H1 (cell line): ENCODE measurements around the gene MYOT. TPM values are rescaled to one million over a fixed set of nuclear protein-coding genes. Genes with fewer than 3 reads are reported as not detected.

ENCODE experiments used
- CTCF ChIA-PET: fragments of 300-600 bp; sonication (Branson Sonifier 250); formaldehyde crosslinking; loops from one replicate; lab custom pipeline; 2021; ENCODE audit not compliant: partially characterized antibody; lab: Charles Lee
- POLR2A ChIA-PET: fragments of 300-600 bp; sonication (Branson Sonifier 250); formaldehyde crosslinking; loops from one replicate; lab custom pipeline; 2021; ENCODE audit warnings: inconsistent platforms; ENCODE audit not compliant: partially characterized antibody; lab: Charles Lee
- DNase-seq, 2 experiments: peaks; one replicate each; pipeline versions ENCODE4 v3.0.0 to v3.0.0-alpha.2; 2010 to 2022; ENCODE audit warnings: low spot score in 2 of 2, low read depth in 1 of 2, mixed read lengths in 1 of 2
- FAIRE-seq: peaks from 2 replicates; lab custom pipeline; 2011; peaks lifted over from hg19 to GRCh38; lab: Jason Lieb, UNC
- H2AFZ ChIP-seq: 2 replicates; pipeline ENCODE4 v1.8.1; 2012; ENCODE audit warnings: low read length, inconsistent platforms
- H2AK5ac ChIP-seq: 2 replicates; pipeline ENCODE4 v1.6.1; 2013; ENCODE audit warnings: low read depth, low read length
- H2BK120ac ChIP-seq: replicated peaks from 2 replicates; pipeline ENCODE3; 2013; ENCODE audit warnings: low read depth, low read length, inconsistent platforms
- H2BK12ac ChIP-seq: 2 replicates; pipeline ENCODE4 v1.6.1; 2013; ENCODE audit warnings: low read depth, low read length
- H2BK15ac ChIP-seq: 2 replicates; pipeline ENCODE4 v1.6.1; 2013; ENCODE audit warnings: low read length
- H2BK20ac ChIP-seq: 2 replicates; pipeline ENCODE4 v1.6.1; 2013; ENCODE audit warnings: low read length
- H2BK5ac ChIP-seq: 2 replicates; pipeline ENCODE4 v1.6.1; 2013; ENCODE audit warnings: low read depth, low read length
- H3K14ac ChIP-seq: 2 replicates; pipeline ENCODE4 v1.6.1; 2013; ENCODE audit warnings: inconsistent platforms; ENCODE audit not compliant: insufficient read length
- H3K18ac ChIP-seq: 2 replicates; pipeline ENCODE4 v1.6.1; 2013; ENCODE audit warnings: low read length; ENCODE audit errors: extremely low read depth
- H3K23ac ChIP-seq: 2 replicates; pipeline ENCODE4 v1.6.1; 2013; ENCODE audit warnings: inconsistent platforms; ENCODE audit not compliant: insufficient read length
- H3K23me2 ChIP-seq: 2 replicates; pipeline ENCODE4 v1.6.1; 2013; ENCODE audit warnings: low read depth, low read length
- H3K27ac ChIP-seq: 2 replicates; pipeline ENCODE4 v1.6.1; 2011; ENCODE audit warnings: low read depth, low read length, inconsistent platforms
- H3K27me3 ChIP-seq, 4 experiments: replicated peaks in 1 of 4; 1 replicate in 1 of 4; 2 replicates in 3 of 4; pipeline versions ENCODE4 v1.6.1 to v1.8.1; 2011 to 2013; ENCODE audit warnings: low read length in 3 of 4, mild to moderate bottlenecking in 3 of 4, inconsistent platforms in 2 of 4, mixed read lengths in 2 of 4, moderate library complexity in 1 of 4; ENCODE audit not compliant: control insufficient read depth in 3 of 4, insufficient read depth in 3 of 4; ENCODE audit errors: extremely low read depth in 1 of 4
- H3K36me3 ChIP-seq, 4 experiments: 2 replicates each; pipeline versions ENCODE4 v1.6.1 to v1.8.1; 2011 to 2013; ENCODE audit warnings: mild to moderate bottlenecking in 4 of 4, low read length in 3 of 4, moderate library complexity in 2 of 4, control low read depth in 1 of 4, inconsistent platforms in 1 of 4; ENCODE audit not compliant: insufficient read depth in 4 of 4, control insufficient read depth in 2 of 4
- H3K4ac ChIP-seq: replicated peaks from 2 replicates; pipeline ENCODE3; 2013; ENCODE audit warnings: low read length, low read depth, mixed read lengths, inconsistent platforms; ENCODE audit not compliant: insufficient read length
- H3K4me1 ChIP-seq, 4 experiments: replicated peaks in 1 of 4; 1 replicate in 1 of 4; 2 replicates in 3 of 4; pipeline versions ENCODE4 v1.6.1 to v1.8.1; 2011 to 2013; ENCODE audit warnings: low read length in 3 of 4, inconsistent platforms in 2 of 4, mixed read lengths in 1 of 4; ENCODE audit not compliant: insufficient read depth in 4 of 4, control insufficient read depth in 3 of 4
- H3K4me2 ChIP-seq, 2 experiments: 2 replicates each; pipeline versions ENCODE4 v1.6.1 to v1.8.1; 2011 to 2013; ENCODE audit warnings: low read depth in 2 of 2, low read length in 2 of 2, control low read depth in 1 of 2, inconsistent platforms in 1 of 2, mild to moderate bottlenecking in 1 of 2; ENCODE audit not compliant: insufficient read depth in 1 of 2
- H3K4me3 ChIP-seq, 4 experiments: fragments of 200-600, 300-600 bp in 1 of 4; sonication (generic), shearing (Covaris generic), sonication (Bioruptor Twin) in 1 of 4; 2 replicates each; pipeline versions ENCODE4 v1.5.1 to v1.8.1; 2011 to 2016; ENCODE audit warnings: low read length in 4 of 4, low read depth in 3 of 4, control low read depth in 2 of 4, inconsistent platforms in 2 of 4, mild to moderate bottlenecking in 2 of 4, mixed read lengths in 1 of 4, moderate library complexity in 1 of 4; ENCODE audit not compliant: insufficient read depth in 2 of 4; ENCODE audit errors: extremely low read depth in 1 of 4
- H3K56ac ChIP-seq: replicated peaks from 2 replicates; pipeline ENCODE3; 2013; ENCODE audit warnings: low read depth, mild to moderate bottlenecking, mixed read lengths, low read length, inconsistent platforms; ENCODE audit not compliant: insufficient read length
- H3K79me1 ChIP-seq: 2 replicates; pipeline ENCODE4 v1.6.1; 2013; ENCODE audit warnings: low read depth, low read length, control low read depth
- H3K79me2 ChIP-seq, 2 experiments: 2 replicates each; pipeline versions ENCODE4 v1.6.1 to v1.8.1; 2012 to 2013; ENCODE audit warnings: low read length in 2 of 2, mild to moderate bottlenecking in 2 of 2, inconsistent platforms in 1 of 2; ENCODE audit not compliant: insufficient read depth in 2 of 2, control insufficient read depth in 1 of 2
- H3K9ac ChIP-seq, 4 experiments: replicated peaks in 1 of 4; 1 replicate in 1 of 4; 2 replicates in 3 of 4; pipeline versions ENCODE4 v1.6.1 to v1.8.1; 2011 to 2013; ENCODE audit warnings: low read depth in 3 of 4, low read length in 3 of 4, control low read depth in 2 of 4, mild to moderate bottlenecking in 2 of 4, moderate library complexity in 2 of 4, inconsistent platforms in 1 of 4; ENCODE audit errors: extremely low read depth in 1 of 4
- H3K9me3 ChIP-seq, 2 experiments: 2 replicates each; pipeline versions ENCODE4 v1.6.1 to v1.8.1; 2012 to 2013; ENCODE audit warnings: mild to moderate bottlenecking in 2 of 2, moderate library complexity in 2 of 2, control low read depth in 1 of 2, inconsistent platforms in 1 of 2, low read depth in 1 of 2, low read length in 1 of 2, mixed read lengths in 1 of 2; ENCODE audit not compliant: insufficient read depth in 2 of 2
- H4K20me1 ChIP-seq, 2 experiments: replicated peaks in 1 of 2; 2 replicates each; pipeline versions ENCODE3 to v1.8.1; 2011 to 2013; ENCODE audit warnings: inconsistent platforms in 2 of 2, low read length in 2 of 2, mild to moderate bottlenecking in 1 of 2; ENCODE audit not compliant: insufficient read depth in 2 of 2, control insufficient read depth in 1 of 2
- H4K5ac ChIP-seq: 2 replicates; pipeline ENCODE4 v1.6.1; 2013; ENCODE audit warnings: low read length, low read depth, mixed read lengths, inconsistent platforms; ENCODE audit not compliant: insufficient read length
- H4K8ac ChIP-seq: 2 replicates; pipeline ENCODE4 v1.8.0; 2013; ENCODE audit warnings: mild to moderate bottlenecking, moderate library complexity, low read length, inconsistent platforms; ENCODE audit not compliant: insufficient read depth; ENCODE audit errors: extremely low read depth
- H4K91ac ChIP-seq: replicated peaks from 2 replicates; pipeline ENCODE3; 2013; ENCODE audit warnings: low read length, mixed read lengths, inconsistent platforms; ENCODE audit not compliant: insufficient read length
- CBX8 ChIP-seq: fragments of 300-800, 300-1000 bp; sonication (generic); IDR thresholded peaks from 2 replicates; pipeline ENCODE4 v1.7.1; 2016; ENCODE audit warnings: low read depth, low read length, borderline replicate concordance
- CEBPB ChIP-seq: IDR thresholded peaks from 2 replicates; pipeline ENCODE4 v1.6.1; 2012; ENCODE audit warnings: low read depth, low read length
- GTF2F1 ChIP-seq: IDR thresholded peaks from 2 replicates; pipeline ENCODE4 v1.6.1; 2012; ENCODE audit warnings: low read depth, low read length, improper control_type of control experiment, borderline replicate concordance
- KDM4A ChIP-seq: IDR thresholded peaks from one replicate; pipeline ENCODE4 v1.7.1; 2012; ENCODE audit warnings: low read depth, mild to moderate bottlenecking, moderate library complexity, low read length, inconsistent platforms; ENCODE audit not compliant: severe bottlenecking
- KDM5A ChIP-seq: fragments of 200-600 bp; IDR thresholded peaks from 2 replicates; pipeline ENCODE4 v1.7.1; 2012; ENCODE audit warnings: mild to moderate bottlenecking, low read length, inconsistent platforms, mixed read lengths
- MAFK ChIP-seq: IDR thresholded peaks from 2 replicates; pipeline ENCODE4 v1.6.1; 2012; ENCODE audit warnings: low read depth, mild to moderate bottlenecking, improper control_type of control experiment, low read length
- NANOG ChIP-seq: IDR thresholded peaks from 2 replicates; pipeline ENCODE4 v1.6.1; 2011; ENCODE audit warnings: low read length, low read depth, mild to moderate bottlenecking, inconsistent platforms; ENCODE audit not compliant: insufficient read depth, poor library complexity, severe bottlenecking
- TAF1 ChIP-seq: IDR thresholded peaks from 2 replicates; pipeline ENCODE4 v1.6.1; 2011; ENCODE audit warnings: mild to moderate bottlenecking, low read depth, low read length
- WGBS, 2 experiments: shearing (Covaris generic) in 1 of 2; methylation state at CpG; one replicate each; pipeline versions ENCODE4 v1.1.6 to v1.1.7; 2013 to 2015; ENCODE audit warnings: low lambda C conversion rate in 2 of 2, mixed read lengths in 2 of 2, inconsistent platforms in 1 of 2, low coverage in 1 of 2, missing lambda C conversion rate in 1 of 2; ENCODE audit not compliant: insufficient replicate concordance in 2 of 2, insufficient coverage in 1 of 2, insufficient read length in 1 of 2; ENCODE audit errors: extremely low coverage in 1 of 2, missing lambda C conversion rate in 1 of 2; 5-methylcytosine and 5-hydroxymethylcytosine counted together
- polyA plus RNA-seq, 7 experiments: library from polyadenylated mRNA; depleted of rRNA in 3 of 7; stranded (reverse) in 5 of 7; unstranded in 2 of 7; fragments of >200 nt in 5 of 7; fragments of 200-250 nt in 2 of 7; gene quantifications; 1 replicate in 5 of 7; 2 replicates in 1 of 7; 4 replicates in 1 of 7; pipeline versions ENCODE4 v1.2.1 to v1.2.3, GENCODE V29; 2011 to 2013; ENCODE audit warnings: missing spikeins in 2 of 7, mixed read lengths in 2 of 7
- total RNA-seq: library from RNA; stranded (reverse); fragmentation: NEBNext Ultra II Directional; extraction: Animal tissue kit (Norgen Biotek cat#: 25700); gene quantifications from 2 replicates; pipeline ENCODE4 v1.2.1, GENCODE V29; 2021

The MYOT gene
- total and polyA plus RNA-seq, 2 of the 8 experiments (the other 6 are each of a cell fraction or from before 2014, with no cell fraction given): not detected

DNA sequence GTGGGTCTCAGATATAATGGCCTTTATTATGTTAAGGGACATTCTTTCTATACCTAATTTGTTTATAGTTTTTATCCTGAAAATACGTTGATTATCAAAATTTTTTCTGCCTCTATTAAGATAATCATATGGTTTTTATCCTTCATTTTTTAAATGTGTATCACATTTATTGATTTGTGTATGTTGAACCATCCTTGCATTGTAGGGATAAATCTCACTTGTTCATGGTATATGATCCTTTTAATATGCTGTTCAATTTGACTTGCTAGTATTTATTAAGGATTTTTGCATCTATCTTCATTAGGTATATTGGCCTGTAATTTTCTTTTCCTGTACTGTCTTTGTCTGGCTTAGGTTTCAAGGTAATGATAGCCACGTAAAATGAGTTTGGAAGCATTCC, 47.1 kb downstream of the MYOT start:
- Histone ChIP-seq H2BK12ac (no peak overlapping the region), H3K4ac (no peak overlapping the region), H3K56ac (no peak overlapping the region), H3K79me2 (no peaks in the 10 kb centered on the region), H4K20me1 (no peaks in the 10 kb centered on the region), H2BK20ac (no peak overlapping the region), H3K23me2 (no peaks in the 10 kb centered on the region), H3K9ac (no peak overlapping the region), H3K23ac (no peak overlapping the region), H3K27me3 (no peaks in the 10 kb centered on the region), H3K79me1 (no peaks in the 10 kb centered on the region), H3K9me3 (no peaks in the 10 kb centered on the region), H3K18ac (no peak overlapping the region), H2AFZ (no peak overlapping the region), H3K14ac (no peak overlapping the region), H3K36me3 (no peaks in the 10 kb centered on the region), H2BK15ac (no peak overlapping the region), H3K4me2 (no peak overlapping the region), H2BK5ac (no peak overlapping the region), H3K27ac (no peak overlapping the region), H3K4me1 (no peaks in the 10 kb centered on the region), H2BK120ac (no peak overlapping the region), H3K4me3 (no peak overlapping the region), H4K5ac (no peak overlapping the region), H4K8ac (no peak overlapping the region), H4K91ac (no peak overlapping the region), H2AK5ac (no peak overlapping the region)
- DNase-seq (no peak), FAIRE-seq (no peak)
- ChIA-PET POLR2A (no interaction called here), CTCF (no interaction called here)
- TF ChIP-seq GTF2F1 (no peak), CBX8 (no peak), CEBPB (no peak), NANOG (no peak), MAFK (no peak), KDM5A (no peak), TAF1 (no peak), KDM4A (no peak)
- WGBS, 2 experiments: 86% methylated on average over 2 of the region's 2 CpGs; no CpG with 5 or more reads in 1 of the 2 experiments
